K562 treated with DMSO at 1 percent for 4 hours (cell line): Measurements from ENCODE around the gene MITF. TPM values are rescaled to one million over a fixed set of nuclear protein-coding genes. Genes with fewer than 3 reads are reported as not detected.

Source experiments
- total RNA-seq: library from RNA; unstranded; fragments of 300-600 nt; gene quantifications from 2 replicates; pipeline ENCODE4 v1.2.3, GENCODE V29; 2022; ENCODE audit not compliant: insufficient read depth

The MITF gene
- total RNA-seq = 4.8 and 10.9 TPM in 2 replicates

GRCh38 chr3:69739204-69740102 is at the start of gene MITF:
Gene MITF (plus strand): TSS chr3:69739464. CDS start chr3:69739598, 134 bp downstream.

GRCh38 chr3:69999140-70000027 is 260.1 kb downstream of the MITF start, which contains the start of gene SAMMSON:
Gene SAMMSON (plus strand): TSS chr3:69999733.

